HG03108 (cell line): Measurements from ENCODE around the gene MYO1C.
"Not testable (repeated sequence)": the region's sequence is repeated elsewhere in the genome, so short reads cannot be mapped to it uniquely, and the experiment has no call there.

Source experiments
- ATAC-seq: cut with Tn5 transposase; IDR thresholded peaks from one replicate; pipeline ENCODE4 v1.9.1; 2021; ENCODE audit warnings: moderate library complexity; ENCODE audit not compliant: unreplicated experiment

MYO1C gene

DNA sequence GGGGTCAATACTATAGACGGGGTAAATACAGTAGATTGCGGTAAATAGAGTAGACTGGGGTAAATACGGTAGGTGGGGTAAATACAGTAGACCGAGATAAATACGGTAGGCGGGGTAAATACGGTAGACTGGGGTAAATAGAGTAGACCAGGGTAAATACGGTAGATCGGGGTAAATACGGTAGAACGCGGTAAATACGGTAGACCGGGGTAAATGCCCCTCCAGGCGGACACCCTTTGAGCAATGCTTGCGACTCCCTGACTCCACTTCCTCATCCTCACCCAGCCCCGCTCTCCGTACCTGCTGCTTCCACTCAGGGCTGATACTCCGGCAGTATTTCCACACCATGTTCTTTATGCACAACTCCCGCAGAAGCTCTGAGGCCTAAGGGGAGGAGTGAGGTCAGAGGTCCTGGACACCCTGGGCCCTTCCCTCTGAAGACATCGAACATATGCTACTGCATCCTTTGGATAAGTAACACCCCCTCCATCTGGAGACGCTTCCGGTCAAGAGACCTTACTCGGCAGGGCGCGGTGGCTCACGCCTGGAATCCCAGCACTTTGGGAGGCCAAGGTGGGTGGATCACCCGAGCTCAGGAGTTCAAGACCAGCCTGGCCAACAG, 23.1 kb downstream of the MYO1C start:
- ATAC-seq: no peak

DNA sequence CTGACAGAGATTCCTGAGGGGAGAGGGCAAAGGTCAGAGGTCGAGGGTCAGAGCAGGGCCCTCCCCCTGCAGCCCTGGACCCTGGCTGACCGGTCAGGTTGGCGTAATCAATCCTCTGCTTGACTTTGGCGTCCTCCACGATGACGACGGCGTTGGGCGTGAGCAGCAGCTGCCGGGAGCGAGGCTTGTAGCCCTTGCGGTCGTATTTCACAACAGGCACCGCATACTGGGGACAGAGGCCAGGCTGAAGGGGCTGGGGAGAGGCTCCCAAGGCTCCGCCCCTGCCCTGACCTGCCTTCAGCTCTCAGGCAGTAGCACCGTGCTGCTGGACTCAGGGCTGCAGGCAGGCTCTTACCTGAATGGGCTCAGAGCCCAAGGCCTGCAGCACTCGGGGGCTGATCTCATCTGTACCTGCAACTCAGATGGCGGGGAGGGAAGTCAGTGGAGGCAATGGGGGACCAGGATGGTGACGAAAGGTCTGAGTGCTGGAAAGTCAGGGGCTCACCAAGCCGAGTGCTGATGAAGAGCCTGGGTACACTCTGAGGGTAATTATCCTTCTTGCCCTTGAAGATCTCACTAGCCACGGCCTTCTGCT, 24.5 kb downstream of the MYO1C start:
- no peak for ATAC-seq

DNA sequence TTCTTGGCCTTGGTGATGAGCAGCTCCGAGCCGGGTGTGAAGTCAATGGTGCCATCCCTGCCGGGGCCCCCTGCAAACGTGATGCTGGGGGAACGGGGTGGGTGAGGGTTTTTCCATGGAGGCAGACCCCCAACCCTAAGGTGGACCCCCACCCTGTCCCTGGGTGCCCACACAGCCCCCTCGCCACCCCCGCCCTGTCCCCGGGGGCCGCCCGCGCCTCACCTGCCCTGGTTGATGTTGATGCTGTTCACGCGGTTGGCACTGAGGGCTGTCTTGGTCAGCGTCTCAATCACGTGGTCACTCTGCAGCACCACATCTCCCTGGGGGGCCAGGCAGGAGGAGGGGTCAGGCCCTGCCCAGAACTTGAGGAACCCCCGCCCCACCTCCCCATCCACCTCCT, 25.2 kb downstream of the MYO1C start:
- ATAC-seq: no peak

DNA sequence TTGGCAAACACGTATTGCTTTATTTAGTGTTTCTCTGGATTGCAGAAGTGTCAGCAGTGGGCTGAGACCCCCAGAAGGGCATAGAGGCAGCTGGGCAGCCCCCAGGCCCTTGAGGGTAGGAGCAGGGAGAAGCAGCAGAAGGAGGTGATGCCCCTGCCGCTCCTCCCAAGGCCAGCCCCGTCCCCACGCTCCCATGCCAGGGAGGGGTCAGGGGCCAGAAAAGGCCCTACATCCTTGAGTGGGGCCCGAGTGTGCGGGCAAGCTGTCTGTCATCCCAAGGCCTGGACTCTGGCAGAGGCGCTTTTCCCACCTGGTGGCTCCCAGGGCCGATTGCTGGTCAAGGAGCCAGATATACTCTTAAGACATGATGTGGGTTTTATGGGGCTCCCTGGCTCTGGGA, 28.3 kb downstream of the MYO1C start:
- no peak for ATAC-seq

DNA sequence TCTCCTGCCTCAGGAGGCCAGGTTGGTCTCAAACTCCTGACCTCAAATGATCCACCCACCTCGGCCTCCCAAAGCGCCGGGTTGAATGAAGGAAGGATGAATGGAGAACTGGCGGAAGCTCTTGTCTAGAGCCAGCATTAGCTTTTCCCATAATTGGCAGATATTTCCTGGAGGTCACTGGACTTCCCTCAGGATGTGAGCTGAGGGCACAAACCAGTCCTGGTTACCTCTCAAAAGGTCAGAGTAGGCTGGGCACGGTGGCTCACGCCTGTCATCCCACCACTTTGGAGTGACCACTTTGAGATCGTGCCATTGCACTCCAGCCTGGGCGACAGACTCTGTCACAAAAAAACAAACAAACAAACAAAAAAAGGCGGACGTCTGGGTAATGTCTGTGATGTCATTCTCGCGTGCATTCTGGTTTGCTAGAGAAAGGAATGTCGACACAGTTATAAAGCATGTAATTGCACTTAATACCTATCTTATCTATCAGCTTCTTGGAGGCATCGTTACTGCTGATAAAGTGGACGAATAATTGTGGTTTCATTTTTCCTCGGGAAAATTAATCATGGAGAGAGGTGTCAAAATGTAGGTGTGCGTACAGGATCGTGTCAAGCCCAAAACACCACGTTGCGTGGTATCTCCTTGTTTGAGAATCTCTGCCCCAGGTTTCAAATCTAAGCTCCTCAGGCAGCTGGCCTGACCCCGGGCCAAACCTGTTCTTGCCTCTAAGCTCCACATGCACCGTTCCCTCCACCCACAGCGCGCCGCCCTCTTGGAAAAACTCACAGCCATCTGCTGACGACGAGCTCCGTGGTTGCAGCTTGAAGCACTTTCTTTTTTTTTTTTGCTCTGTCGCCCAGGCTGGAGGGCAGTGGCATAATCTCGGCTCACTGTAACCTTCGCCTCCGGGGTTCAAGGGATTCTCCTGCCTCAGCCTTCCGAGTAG, 30.0 kb downstream of the MYO1C start:
- no peak for ATAC-seq

DNA sequence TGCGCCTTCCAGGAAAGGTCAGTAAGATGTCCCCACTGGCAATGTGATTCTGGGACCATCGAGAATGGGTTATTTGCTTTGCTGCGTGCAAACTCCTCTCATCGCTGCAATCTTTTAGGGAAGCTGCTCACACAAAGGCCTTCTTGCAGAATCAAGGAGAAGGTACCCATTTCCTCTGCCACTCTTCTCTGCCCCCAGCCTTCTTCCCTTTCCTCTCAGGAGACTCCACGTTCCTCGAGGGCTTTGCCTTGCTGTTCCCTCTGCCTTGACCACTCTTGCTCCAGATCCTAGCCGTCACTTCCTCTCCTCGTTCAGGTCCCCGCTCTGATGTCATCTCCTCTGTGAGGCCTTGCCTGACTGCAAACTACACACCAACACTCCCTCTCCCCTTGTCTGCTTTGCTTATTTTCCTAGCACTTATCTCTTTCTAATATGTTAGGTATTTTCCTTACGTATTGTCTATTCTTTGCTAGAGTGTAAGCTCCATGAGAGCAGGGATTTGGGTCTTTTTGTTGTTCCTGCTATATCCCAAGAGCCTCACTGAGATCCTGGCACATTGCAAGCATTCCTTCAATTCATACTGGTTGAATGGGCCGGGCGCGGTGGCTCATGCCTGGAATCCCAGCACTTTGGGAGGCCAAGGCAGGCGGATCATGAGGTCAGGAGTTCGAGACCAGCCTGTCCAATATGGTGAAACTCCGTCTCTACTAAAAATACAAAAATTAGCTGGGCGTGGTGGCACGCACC, 31.1 kb downstream of the MYO1C start:
- no peak for ATAC-seq

DNA sequence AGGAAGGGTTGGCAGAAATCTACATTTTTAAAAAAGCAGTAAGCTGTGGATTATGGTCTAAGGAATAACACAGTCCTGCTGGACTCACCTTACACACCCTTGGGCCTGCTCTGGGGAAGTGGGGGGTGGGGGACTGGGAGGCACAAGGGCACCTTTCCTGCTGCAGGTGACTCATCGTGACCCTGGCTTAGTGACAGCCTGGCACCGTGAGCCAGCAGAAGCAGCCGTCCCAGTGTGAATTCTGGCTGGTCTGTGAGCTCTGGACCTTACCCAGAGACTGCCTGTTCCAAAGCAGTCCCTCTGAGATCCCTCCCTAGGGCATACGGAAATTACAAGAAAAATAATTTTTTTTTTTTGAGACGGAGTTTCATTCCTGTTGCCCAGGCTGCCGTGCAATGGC, 32.3 kb downstream of the MYO1C start:
- no peak for ATAC-seq

DNA sequence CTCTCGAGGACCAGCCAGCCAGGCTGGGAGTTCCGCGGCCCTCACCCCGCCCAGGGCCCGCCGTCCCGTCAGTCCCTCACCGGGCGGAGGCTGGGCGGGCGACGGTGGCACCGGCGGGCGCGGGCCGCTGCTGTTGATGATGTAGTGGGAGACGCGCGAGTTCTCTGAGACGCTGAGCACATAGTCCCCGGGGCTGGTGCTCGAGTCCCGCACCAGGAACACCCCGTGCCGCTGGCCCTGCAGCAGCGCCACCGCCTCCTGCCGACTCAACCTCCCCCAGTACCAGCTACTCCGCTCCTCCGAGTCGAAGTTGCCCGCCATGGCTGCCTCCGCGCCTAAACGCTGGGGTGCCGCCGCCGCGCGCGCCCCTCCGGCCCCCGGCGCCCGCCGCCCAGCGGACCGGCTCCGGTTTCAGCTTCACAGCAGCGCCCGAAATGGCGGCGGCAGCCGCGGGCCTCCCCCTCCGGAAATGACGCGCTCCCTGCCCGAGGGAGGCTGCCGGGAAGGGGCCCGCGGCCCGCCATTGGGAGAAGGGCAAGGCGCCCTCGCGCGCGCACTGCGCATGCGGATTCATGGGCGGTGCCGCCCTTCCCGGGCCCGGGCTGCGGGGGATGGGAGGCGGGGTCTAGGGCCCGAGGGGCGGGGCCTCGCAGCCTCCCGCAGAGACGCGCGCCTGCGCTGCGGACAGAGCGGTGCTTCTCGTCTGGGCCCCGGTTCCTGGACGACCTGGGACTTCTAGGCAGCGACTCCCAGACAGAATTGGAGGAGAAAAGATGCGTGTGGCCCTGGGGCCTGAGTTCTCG, 36.5 kb downstream of the MYO1C start, which contains the start of gene CRK:
TSS of gene CRK (minus strand) at position 436 of the 803 bp plus-strand sequence. CDS start at position 321, 115 bp downstream.
- peak; percentile 85 for ATAC-seq

DNA sequence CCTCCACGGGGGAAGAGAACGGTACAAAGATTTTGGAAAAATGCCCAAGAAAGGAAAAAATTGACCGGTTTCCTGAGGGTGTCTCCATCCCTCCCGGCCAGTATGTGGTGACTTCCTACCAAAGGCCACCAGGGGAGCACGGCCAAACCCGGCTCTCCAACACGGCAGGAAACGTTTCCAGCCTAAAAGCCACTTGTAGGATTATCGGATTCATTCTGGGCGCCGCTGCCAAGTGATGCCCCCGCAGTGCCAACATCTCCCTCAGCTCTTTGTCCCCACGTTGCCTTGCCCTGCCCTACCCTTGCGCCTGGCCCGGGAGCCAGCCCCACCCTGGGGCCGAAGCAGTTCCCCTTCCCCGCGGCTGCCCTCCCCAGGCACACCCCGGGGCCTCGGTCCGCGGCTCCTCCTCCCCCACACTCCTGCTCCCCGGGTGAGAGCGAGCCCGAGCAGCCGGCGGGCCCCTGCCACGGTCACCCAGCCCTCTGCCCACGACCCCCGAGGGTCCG, 37.1 kb downstream of the MYO1C start:
- peak; percentile 21 for ATAC-seq

DNA sequence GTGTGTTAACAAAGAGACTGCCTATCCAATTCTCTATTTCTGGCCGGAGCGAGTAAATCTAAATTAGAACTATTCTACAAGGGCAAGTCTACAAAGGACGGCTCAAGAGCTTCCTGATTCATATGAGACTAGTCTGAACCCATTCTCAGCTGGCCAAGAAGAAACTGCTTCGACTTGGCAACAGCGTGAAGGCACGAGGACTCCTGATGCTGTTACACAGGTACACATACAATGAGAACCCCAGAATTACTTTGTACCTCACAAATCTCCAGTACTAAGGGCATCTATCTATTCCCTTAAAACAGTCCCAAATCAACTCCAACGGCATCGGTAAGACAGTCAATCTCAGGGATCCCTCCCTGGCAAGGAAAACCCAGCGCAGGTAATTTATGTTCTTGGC, 37.9 kb downstream of the MYO1C start:
- no peak for ATAC-seq

DNA sequence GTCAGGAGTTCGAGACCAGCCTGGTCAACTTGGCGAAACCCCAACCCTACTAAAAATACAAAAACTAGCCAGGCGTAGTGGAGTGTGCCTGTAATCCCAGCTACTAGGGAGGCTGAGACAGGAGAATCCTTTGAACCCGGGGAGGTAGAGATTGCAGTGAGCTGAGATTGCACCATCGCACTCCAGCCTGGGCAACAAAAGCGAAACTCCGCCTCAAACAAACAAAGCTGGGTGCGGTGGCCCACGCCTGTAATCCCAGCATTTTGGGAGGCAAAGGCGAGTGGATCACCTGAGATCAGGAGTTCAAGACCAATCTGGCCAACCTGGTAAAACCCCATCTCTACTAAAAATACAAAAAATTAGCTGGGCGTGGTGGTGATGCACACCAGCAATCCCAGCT, 38.8 kb downstream of the MYO1C start:
- ATAC-seq: not testable (repeated sequence)

DNA sequence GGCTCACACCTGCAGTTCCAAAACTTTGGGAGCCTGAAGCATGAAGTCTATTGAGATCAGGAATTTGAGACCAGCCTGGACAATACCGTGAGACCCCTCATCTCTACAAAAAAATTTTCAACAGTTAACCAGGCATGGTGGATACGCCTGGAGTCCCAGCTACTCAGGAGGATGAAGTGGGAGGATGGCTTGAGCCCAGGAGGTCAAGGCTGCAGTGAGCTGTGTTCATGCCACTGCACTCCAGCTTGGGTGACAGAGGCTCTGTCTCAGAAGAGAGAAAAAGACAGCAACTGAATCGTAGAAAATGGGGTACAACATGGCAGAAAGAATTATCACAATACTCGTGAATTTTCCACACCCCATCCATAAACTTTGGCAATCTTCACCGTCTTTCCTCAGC, 39.6 kb downstream of the MYO1C start:
- ATAC-seq: no peak

DNA sequence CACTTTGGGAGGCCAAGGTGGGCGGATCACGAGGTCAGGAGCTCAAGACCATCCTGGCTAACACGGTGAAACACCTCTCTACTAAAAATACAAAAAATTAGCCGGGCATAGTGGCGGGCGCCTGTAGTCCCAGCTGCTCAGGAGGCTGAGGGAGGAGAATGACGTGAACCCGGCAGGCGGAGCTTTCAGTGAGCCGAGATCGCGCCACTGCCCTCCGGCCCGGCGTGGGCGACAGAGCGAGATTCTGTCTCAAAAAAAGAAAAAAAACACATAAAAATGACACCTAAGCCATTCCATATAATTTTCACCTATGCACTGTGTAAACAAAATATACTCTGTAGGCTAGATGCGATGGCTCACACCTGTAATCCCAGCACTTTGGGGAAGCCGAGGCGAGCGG, 42.2 kb downstream of the MYO1C start:
- ATAC-seq: not testable (repeated sequence)

DNA sequence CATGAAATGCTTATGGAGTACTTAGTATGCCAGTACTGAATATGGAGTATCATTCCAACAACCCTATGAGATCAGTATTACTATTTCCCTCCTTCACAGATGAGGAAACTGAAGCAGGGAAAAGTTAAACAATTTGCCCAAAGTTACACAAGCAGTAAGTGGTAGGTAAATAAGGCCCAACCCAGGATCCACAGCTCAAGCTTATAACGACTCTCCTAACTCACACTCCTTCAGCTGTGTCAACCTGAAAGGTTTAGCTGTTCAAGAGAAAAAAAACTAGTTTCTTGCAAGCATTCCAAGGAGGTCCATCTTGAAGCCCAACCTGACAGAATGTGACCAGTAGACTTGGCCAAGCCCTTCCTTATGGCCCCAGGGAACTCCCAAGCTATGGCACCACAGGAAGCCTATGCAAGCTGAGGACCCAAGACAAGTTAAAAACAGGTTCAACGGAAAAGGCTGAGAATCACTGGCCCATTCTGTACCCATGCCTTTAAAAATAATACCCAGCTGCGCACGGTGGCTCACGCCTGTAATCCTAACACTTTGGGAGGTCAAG, 43.0 kb downstream of the MYO1C start:
- ATAC-seq: no peak

DNA sequence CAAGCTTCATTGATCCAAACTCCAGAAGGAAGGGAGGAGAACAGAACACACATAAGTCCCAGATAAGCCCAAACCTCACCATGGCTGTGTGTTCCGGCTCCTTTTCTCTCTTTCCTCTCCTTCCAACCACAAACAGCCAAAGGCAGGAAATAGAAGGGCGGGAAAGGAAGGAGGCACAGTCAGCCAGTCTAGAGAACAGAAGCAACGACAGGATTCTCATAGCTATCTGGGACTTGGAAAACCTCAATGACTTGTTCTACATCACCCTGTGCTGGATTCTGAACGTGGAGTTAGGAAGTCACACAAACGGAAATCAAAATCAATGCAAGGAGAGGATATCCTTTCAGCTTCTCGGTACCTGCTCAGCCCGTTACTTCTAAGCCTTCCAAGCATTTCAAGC, 45.4 kb downstream of the MYO1C start:
- no peak for ATAC-seq

DNA sequence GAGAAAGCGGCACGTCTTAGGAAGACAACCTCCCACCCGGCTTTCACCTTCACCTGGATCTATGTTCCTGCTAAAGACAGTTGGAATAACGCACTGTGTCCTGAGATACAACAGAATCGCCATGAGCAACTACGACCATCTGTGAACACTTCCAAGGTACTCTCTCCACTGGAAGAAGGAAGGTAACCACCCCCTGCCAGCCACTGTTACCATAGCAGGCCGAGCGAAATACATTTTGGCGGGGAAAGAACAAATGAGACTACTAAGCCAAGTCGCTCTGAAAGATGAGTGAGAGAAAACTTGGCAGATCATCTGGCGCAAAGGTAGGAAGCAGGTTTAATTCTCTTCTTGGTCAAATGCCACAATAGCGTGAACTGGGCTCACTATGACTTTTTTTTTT, 46.3 kb downstream of the MYO1C start:
- ATAC-seq: no peak

DNA sequence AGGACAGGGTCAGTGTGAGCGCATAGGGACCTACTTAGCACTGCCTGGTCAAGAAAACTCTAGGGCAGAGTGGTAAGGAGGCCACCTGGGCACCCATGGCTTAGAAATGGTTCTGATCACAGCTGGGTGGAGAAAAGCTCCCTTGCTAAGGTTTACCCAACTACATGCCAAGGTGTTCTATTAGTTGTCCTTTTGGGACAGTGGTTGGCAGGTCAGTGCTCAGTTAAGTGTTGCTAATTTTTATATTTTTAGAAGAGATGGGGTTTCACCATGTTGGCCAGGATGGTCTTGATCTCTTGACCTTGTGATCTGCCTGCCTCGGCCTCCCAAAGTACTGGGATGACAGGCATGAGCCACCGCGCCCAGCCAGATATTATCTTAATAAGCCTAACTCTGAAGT, 46.8 kb downstream of the MYO1C start:
- ATAC-seq: not testable (repeated sequence)

DNA sequence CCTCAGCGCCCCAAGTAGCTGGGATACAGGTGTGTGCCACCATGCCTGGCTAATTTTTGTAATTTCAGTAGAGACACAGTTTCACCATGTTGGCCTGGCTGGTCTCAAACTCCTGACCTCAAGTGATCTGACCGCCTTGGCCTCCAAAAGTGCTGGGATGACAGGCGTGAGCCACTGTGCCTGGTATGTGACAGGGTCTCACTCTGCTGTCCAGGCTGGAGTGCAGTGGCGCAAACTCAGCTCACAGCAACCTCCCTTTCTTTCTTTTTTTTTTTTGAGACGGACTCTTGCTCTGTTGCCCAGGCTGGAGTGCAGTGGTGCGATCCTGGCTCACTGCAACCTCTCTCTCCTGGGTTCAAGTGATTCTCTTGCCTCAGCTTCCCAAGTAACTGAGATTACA, 49.8 kb downstream of the MYO1C start:
- not testable (repeated sequence) for ATAC-seq

DNA sequence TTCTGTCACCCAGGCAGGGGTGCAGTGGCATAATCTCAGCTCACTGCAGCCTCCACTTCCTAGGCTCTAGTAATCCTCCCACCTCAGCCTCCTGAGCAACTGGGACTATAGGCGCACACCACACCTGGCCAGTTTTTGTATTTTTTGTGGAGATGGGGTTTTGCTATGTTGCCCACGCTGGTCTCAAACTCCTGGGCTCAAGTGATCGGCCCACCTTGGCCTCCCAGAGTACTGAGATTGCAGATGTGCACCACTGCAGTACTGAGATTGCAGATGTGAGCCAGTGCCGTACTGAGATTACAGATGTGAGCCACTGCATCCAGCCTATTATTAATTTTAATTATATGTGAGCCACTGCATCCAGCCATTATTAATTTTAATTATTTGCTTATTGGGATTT, 50.3 kb downstream of the MYO1C start:
- no peak for ATAC-seq

DNA sequence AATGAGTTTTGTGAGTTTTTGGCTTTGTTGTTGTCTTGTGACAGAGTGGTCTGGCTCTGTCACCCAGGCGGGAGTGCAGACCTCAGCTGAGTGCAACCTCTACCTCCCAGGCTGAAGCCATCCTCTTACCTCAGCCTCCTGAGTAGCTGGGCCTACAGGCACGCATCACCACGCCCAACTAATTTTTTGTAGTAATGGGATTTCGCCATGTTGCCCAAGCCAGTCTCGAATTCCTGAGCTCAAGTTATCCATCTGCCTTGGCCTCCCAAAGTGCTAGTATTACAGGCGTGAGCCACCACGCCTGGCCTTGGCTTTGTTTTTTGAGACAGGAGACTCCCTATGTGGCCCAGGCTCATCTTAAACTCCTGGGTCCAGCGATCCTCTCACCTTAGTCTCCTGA, 51.6 kb downstream of the MYO1C start:
- ATAC-seq: no peak
